VCaP (cell line): ENCODE data around the gene SLC25A29.
A peak's percentile ranks its signal among the peaks of the same experiment; 100 is the strongest.

ENCODE experiments used
- H3K27ac ChIP-seq: fragments of 450-650 bp; 2 replicates; pipeline ENCODE4 v1.5.1; 2017
- TF ChIP-seq, protein P1 (sequence below): fragments of 450-650 bp; conservative IDR thresholded peaks from 2 replicates; pipeline ENCODE4 v1.5.1; 2017; ENCODE audit warnings: mild to moderate bottlenecking, moderate library complexity

Gene SLC25A29

GRCh38 chr14:100322138-100322957 lies 16.1 kb upstream of the SLC25A29 start:
- TF ChIP-seq, protein P1, sequence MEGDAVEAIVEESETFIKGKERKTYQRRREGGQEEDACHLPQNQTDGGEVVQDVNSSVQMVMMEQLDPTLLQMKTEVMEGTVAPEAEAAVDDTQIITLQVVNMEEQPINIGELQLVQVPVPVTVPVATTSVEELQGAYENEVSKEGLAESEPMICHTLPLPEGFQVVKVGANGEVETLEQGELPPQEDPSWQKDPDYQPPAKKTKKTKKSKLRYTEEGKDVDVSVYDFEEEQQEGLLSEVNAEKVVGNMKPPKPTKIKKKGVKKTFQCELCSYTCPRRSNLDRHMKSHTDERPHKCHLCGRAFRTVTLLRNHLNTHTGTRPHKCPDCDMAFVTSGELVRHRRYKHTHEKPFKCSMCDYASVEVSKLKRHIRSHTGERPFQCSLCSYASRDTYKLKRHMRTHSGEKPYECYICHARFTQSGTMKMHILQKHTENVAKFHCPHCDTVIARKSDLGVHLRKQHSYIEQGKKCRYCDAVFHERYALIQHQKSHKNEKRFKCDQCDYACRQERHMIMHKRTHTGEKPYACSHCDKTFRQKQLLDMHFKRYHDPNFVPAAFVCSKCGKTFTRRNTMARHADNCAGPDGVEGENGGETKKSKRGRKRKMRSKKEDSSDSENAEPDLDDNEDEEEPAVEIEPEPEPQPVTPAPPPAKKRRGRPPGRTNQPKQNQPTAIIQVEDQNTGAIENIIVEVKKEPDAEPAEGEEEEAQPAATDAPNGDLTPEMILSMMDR = no peak
- H3K27ac ChIP-seq = no peak overlapping the region

DNA sequence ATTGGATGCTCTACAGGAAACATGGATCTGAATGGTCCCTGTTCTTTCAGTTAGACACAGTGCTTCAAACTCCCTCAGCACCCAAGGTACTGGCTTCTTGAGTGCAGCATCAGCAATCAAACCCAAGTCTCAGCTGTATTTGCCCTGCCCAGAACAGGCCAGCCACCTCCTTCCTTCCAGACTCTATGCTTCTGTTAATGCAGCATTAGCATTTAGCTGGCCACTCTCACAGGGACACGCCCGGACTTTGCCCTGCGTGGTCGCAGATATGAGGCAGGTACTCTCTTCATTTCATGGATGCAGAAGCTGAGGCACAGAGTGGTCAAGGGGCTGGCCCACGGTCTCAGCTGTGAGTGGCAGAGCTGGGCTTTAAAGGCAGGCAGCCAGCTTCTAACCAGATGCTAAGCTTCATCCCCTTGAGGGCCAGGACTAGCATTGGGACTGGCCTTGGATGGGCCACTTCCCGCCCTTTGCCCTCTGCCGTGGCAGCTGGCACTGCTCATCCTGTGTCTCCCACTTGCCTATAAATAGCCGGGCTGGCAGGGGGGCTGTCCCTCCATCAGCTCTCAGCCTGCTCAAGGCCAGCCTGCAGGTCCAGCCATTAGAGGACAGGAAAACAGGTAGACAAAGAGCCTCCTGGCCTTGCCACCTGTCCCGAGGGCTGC lies 15.4 kb upstream of the SLC25A29 start:
- TF ChIP-seq, protein P1 = no peak
- H3K27ac ChIP-seq = no peak overlapping the region

DNA sequence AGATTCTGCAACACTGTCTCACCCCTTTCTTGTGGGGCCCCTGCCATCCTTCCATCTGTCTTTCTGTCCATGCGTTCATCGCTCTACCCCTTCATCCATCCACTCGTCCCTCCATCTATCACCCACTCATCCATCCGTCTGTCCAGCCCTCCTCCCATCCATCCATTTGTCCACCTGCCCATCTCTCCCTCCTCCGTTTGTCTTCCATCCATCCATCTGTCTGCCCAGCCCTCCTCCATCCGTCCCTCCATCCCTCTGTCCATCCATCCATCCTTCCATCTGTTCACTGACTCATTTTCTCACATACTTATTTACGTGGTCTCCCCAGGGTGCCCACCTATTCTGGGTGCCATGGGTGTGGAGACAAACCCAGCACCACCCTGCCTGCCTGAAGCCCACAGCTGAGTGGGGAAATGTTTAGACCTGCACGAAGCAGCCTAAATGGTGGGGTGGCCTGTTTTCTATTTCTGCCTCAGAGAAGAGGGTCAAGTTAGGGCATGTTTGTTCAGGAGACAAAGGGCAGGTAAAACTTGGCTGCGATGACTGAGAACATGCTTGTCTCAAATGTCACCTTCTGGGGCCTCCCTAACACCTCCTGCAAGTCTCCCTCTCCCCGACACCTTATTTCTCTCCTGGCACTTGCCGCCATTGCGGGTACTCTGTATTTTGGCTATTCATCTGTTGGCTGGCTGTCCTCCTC lies 14.1 kb upstream of the SLC25A29 start:
- TF ChIP-seq, protein P1 = no peak
- no peak overlapping the region for H3K27ac ChIP-seq

DNA sequence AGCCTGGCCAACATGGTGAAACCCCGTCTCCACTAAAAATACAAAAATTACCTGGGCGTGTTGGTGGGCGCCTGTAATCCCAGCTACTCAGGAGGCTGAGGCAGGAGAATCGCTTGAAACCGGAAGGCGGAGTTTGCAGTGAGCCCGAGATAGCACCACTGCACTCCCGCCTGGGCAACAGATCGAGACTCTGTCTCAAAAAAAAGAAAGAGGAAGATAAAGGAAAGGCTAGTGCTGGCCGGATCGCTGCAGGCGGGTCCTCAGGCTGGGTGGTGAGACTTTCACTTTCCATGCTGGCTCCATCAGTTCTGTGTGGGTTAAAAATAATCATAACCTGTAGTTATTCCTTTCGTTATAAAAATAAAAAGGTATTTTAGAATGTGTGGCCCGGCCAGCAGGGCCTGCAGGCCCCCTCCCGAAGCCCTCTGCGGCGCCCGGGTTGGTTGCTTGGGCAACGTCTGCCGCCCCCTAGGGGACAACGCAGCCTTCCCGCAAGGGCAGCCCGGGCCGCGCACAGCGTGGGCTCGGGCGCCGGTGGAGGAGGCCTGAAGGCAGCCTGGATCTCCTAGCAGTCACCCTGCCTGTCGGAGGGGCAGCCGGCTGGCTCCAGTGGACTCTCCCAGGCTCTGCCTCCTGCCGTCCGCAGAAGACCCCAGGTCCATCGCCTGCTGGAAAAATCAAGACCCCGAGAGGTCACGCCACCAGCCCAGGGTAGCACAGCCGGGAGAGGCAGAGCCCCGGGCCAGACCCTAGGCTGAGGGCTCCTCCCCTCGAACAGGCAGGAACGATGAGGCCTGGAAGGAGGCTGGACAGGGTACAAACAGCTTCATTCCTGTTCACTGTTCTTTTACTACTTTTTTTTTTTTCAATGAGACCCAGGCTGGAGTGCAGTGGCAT lies 11.9 kb upstream of the SLC25A29 start:
- no peak overlapping the region for H3K27ac ChIP-seq
- TF ChIP-seq, protein P1 = 0 out of 2 replicates have a peak, but pooled peaks have one; percentile 20

GRCh38 chr14:100317389-100317788 lies 11.1 kb upstream of the SLC25A29 start:
- H3K27ac ChIP-seq = no peak overlapping the region

DNA sequence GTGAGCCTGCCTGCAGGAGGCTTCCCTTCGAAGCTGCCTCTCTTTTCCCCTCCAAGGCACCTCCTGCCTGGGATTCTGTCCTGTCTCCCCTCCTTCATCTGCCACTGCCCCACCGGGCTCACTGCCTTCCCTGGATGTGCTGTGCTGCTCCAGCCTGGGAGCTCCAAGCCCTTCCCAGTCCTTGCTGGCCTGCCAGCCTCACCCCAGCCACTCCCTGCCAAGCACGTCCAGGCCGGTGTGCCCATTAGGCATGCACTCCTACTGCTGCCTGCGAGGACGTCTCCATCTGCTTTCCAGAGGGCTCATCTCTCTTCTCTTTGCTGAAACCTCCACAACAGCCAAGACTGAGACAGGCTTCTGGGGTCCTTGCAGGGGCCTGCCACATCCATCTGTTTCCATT lies 8.5 kb upstream of the SLC25A29 start:
- TF ChIP-seq, protein P1 = no peak

More at GRCh38 chr14:100317389-100317788, 11.1 kb upstream of the SLC25A29 start:
- TF ChIP-seq, protein P1 = no peak

More for the DNA sequence above, 8.5 kb upstream of the SLC25A29 start:
- H3K27ac ChIP-seq = no peak overlapping the region
